GM19035 (cell line): ENCODE data around the gene ANGEL2.
"Not testable (repeated sequence)": the region's sequence is repeated elsewhere in the genome, so short reads cannot be mapped to it uniquely, and the experiment has no call there.

Experiments used
- ATAC-seq: cut with Tn5 transposase; IDR thresholded peaks from one replicate; pipeline ENCODE4 v1.9.1; 2021; ENCODE audit not compliant: unreplicated experiment

Gene ANGEL2

GRCh38 chr1:212977781-212978645 is 37.7 kb downstream of the ANGEL2 start:
- peak; percentile 51 for ATAC-seq

- ATAC-seq: no peak
These were observed 39.1 kb downstream of the ANGEL2 start for GRCh38 chr1:212976586-212976985.

- ATAC-seq: no peak
These were observed 40.4 kb downstream of the ANGEL2 start for GRCh38 chr1:212975111-212975918.

- no peak for ATAC-seq
These were observed 41.0 kb downstream of the ANGEL2 start for GRCh38 chr1:212974711-212975110.

- no peak for ATAC-seq
These were observed 41.8 kb downstream of the ANGEL2 start for GRCh38 chr1:212973899-212974298.

- no peak for ATAC-seq
These were observed 42.2 kb downstream of the ANGEL2 start for GRCh38 chr1:212973426-212973825.

- ATAC-seq: no peak
These were observed 44.4 kb downstream of the ANGEL2 start for GRCh38 chr1:212971312-212971711.

GRCh38 chr1:212970085-212970484 is 45.6 kb downstream of the ANGEL2 start:
- ATAC-seq: no peak

GRCh38 chr1:212968368-212968863 is 47.3 kb downstream of the ANGEL2 start:
- ATAC-seq: no peak

- no peak for ATAC-seq
These were observed 47.9 kb downstream of the ANGEL2 start for GRCh38 chr1:212967801-212968200.

- ATAC-seq: no peak
These were observed 49.1 kb downstream of the ANGEL2 start for GRCh38 chr1:212966616-212967015.

GRCh38 chr1:212964993-212965392 is 50.7 kb downstream of the ANGEL2 start:
- ATAC-seq: not testable (repeated sequence)

GRCh38 chr1:212964102-212964501 is 51.6 kb downstream of the ANGEL2 start:
- no peak for ATAC-seq

- ATAC-seq: no peak
These were observed 53.2 kb downstream of the ANGEL2 start for GRCh38 chr1:212962509-212962908.

GRCh38 chr1:212960932-212961331 is 54.7 kb downstream of the ANGEL2 start:
- ATAC-seq: no peak

- ATAC-seq: peak; percentile 83
These were observed 56.1 kb downstream of the ANGEL2 start for GRCh38 chr1:212959266-212960220.

GRCh38 chr1:212958175-212958574 is 57.5 kb downstream of the ANGEL2 start:
- ATAC-seq: no peak

- no peak for ATAC-seq
These were observed 58.1 kb downstream of the ANGEL2 start for GRCh38 chr1:212957546-212957945.

- no peak for ATAC-seq
These were observed 59.6 kb downstream of the ANGEL2 start for GRCh38 chr1:212955961-212956620.

GRCh38 chr1:212955098-212955497 is 60.6 kb downstream of the ANGEL2 start:
- no peak for ATAC-seq
